ENCODE results near the gene TMEM59.

TMEM59 gene

DNA sequence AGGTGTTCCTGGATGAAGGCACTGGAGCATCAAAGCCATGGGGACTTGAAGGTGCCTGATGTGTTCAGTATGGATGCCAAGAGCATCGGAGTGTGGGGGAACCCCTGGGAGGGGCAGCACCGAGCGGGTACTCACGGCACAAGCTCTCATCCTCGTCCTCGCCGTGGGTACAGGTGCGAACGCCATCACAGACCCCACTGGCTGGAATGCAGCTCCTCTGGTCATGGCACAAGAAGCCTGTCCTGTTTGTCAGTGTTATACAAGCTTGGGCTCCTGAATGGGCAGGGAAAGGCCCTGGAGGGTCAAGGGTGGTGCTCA lies 41.0 kb downstream of the TMEM59 start:
- Histone ChIP-seq H3K4me2 (ENCODE audit: insufficient read depth, low read length) (no peak overlapping the region), H2AFZ (ENCODE audit: low read depth, low read length) (no peak overlapping the region), H3K9ac (ENCODE audit: low read depth, low read length) (no peak overlapping the region), H3K27me3 (ENCODE audit: insufficient read depth, low read length, poor library complexity) (peaks cover 2% of the 10 kb centered on the region), H3K27ac (ENCODE audit: low read length) (no peak overlapping the region), H3K4me1 (ENCODE audit: insufficient read depth, low read length) (no peaks in the 10 kb centered on the region), H3K36me3 (ENCODE audit: insufficient read depth, low read length) (no peaks in the 10 kb centered on the region), H3K79me2 (ENCODE audit: insufficient read depth, low read length) (no peaks in the 10 kb centered on the region), H3K4me3 (ENCODE audit: low read depth in 1 of 2, low read length in 2 of 2) (no peak overlapping the region), H4K20me1 (ENCODE audit: insufficient read depth, low read length) (no peaks in the 10 kb centered on the region), H3K9me3 (ENCODE audit: insufficient read depth, low read length, severe bottlenecking) (no peaks in the 10 kb centered on the region)
- ATAC-seq (ENCODE audit: insufficient read depth, low read depth) (no peak), DNase-seq (no peak)
- TF ChIP-seq EZH2 (IDR thresholded peaks at IDR 0.05; ENCODE audit: borderline replicate concordance, low read depth, low read length, severe bottlenecking), result no peak
- TF ChIP-seq, protein P1, sequence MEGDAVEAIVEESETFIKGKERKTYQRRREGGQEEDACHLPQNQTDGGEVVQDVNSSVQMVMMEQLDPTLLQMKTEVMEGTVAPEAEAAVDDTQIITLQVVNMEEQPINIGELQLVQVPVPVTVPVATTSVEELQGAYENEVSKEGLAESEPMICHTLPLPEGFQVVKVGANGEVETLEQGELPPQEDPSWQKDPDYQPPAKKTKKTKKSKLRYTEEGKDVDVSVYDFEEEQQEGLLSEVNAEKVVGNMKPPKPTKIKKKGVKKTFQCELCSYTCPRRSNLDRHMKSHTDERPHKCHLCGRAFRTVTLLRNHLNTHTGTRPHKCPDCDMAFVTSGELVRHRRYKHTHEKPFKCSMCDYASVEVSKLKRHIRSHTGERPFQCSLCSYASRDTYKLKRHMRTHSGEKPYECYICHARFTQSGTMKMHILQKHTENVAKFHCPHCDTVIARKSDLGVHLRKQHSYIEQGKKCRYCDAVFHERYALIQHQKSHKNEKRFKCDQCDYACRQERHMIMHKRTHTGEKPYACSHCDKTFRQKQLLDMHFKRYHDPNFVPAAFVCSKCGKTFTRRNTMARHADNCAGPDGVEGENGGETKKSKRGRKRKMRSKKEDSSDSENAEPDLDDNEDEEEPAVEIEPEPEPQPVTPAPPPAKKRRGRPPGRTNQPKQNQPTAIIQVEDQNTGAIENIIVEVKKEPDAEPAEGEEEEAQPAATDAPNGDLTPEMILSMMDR (IDR thresholded peaks at IDR 0.05; ENCODE audit: borderline replicate concordance, extremely low read depth, low read length, poor library complexity, severe bottlenecking), result no peak

DNA sequence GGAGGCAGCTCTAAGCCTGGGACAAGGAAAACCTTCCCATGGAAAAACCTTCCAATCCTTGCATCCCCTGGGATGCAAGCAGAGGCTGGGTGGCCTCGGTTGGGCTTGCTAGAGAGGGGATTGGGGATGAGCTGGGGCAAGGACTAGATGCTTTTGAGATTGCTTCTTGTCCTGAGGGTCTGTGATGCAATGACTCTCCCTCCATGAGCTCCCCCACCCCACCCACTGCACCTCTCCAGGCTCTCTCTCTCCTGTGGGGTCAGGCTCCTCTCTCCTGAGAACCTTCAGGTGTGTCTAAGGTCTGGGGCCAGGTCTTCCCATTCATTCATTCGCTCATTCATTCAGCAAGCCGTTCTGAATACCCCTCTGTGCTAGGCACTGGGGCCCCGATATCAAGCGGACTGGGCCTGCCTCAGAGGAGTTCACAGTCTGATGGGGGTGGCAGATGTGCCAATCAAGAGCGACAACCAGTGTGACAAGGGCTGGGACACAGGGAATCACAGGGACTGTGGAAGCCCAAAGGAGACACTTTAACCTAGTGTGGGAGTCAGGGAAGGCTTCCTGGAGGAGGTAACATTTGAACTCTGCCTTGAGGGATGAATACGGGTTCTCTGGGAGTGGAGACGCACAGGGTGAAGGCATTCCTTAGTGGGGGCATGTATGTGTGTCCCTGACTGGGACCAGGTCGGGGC lies 41.5 kb downstream of the TMEM59 start:
- H3K79me2 ChIP-seq (ENCODE audit: insufficient read depth, low read length), result no peaks in the 10 kb centered on the region
- no peaks in the 10 kb centered on the region for H3K9me3 ChIP-seq (ENCODE audit: insufficient read depth, low read length, severe bottlenecking)
- no peaks in the 10 kb centered on the region for H3K4me1 ChIP-seq (ENCODE audit: insufficient read depth, low read length)
- no peak overlapping the region for H3K4me3 ChIP-seq (ENCODE audit: low read depth in 1 of 2, low read length in 2 of 2)
- ATAC-seq (ENCODE audit: insufficient read depth, low read depth) (no peak), DNase-seq (no peak)
- H3K36me3 ChIP-seq (ENCODE audit: insufficient read depth, low read length), result no peaks in the 10 kb centered on the region
- H2AFZ ChIP-seq (ENCODE audit: low read depth, low read length), result no peak overlapping the region
- H4K20me1 ChIP-seq (ENCODE audit: insufficient read depth, low read length), result no peaks in the 10 kb centered on the region
- no peak overlapping the region for H3K9ac ChIP-seq (ENCODE audit: low read depth, low read length)
- H3K27me3 ChIP-seq (ENCODE audit: insufficient read depth, low read length, poor library complexity), result peaks cover 2% of the 10 kb centered on the region
- no peak overlapping the region for H3K27ac ChIP-seq (ENCODE audit: low read length)
- TF ChIP-seq, protein P1 (IDR thresholded peaks at IDR 0.05; ENCODE audit: borderline replicate concordance, extremely low read depth, low read length, poor library complexity, severe bottlenecking), result no peak
- no peak for TF ChIP-seq EZH2 (IDR thresholded peaks at IDR 0.05; ENCODE audit: borderline replicate concordance, low read depth, low read length, severe bottlenecking)
- no peak overlapping the region for H3K4me2 ChIP-seq (ENCODE audit: insufficient read depth, low read length)

DNA sequence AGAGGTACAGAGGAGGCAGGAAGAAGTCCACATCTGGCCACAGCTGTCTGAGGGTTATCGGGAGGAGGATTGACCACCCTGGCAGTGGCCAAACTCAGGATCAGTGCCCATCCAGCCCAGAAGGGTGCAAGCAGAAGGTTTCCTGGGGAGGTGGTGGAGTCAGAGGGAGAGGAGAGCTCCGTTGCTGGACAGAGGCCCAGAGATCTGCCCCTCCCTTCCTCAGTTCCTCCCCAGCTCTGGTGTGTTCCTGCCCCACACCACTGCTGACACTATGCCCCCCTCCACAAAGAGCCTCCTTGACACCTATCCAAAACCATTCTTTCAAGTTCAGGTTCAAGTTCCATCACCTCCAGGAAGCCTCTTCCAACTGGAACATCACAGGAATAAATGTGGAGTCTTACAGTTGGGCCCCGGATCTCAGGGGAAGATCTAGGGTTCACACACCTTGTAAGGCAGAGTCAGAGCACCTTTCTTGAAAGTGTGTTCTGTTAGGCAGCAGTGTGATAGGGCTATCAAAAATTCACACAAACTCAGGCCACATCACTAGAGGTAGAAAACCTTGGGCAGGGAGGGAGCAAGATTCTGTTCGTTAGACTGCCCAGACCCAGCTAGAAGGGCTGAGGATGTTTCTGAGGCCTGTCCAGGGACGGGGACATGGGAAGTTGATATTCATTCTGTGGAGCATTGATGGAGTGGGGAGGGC lies 42.4 kb downstream of the TMEM59 start:
- H3K27me3 ChIP-seq (ENCODE audit: insufficient read depth, low read length, poor library complexity), result peaks cover 2% of the 10 kb centered on the region
- no peak overlapping the region for H3K4me3 ChIP-seq (ENCODE audit: low read depth in 1 of 2, low read length in 2 of 2)
- no peak for ATAC-seq (ENCODE audit: insufficient read depth, low read depth)
- H3K4me2 ChIP-seq (ENCODE audit: insufficient read depth, low read length), result no peak overlapping the region
- TF ChIP-seq, protein P1 (IDR thresholded peaks at IDR 0.05; ENCODE audit: borderline replicate concordance, extremely low read depth, low read length, poor library complexity, severe bottlenecking), result no peak
- TF ChIP-seq EZH2 (IDR thresholded peaks at IDR 0.05; ENCODE audit: borderline replicate concordance, low read depth, low read length, severe bottlenecking), result no peak
- no peak overlapping the region for H3K27ac ChIP-seq (ENCODE audit: low read length)
- no peaks in the 10 kb centered on the region for H3K36me3 ChIP-seq (ENCODE audit: insufficient read depth, low read length)
- no peak for DNase-seq
- H3K9ac ChIP-seq (ENCODE audit: low read depth, low read length), result no peak overlapping the region
- H2AFZ ChIP-seq (ENCODE audit: low read depth, low read length), result no peak overlapping the region
- H3K4me1 ChIP-seq (ENCODE audit: insufficient read depth, low read length), result no peaks in the 10 kb centered on the region
- H3K79me2 ChIP-seq (ENCODE audit: insufficient read depth, low read length), result no peaks in the 10 kb centered on the region
- no peaks in the 10 kb centered on the region for H4K20me1 ChIP-seq (ENCODE audit: insufficient read depth, low read length)
- H3K9me3 ChIP-seq (ENCODE audit: insufficient read depth, low read length, severe bottlenecking), result no peaks in the 10 kb centered on the region
